Activated CD4-positive, alpha-beta T cell treated with anti-CD3 and anti-CD28 coated beads for 48 hours (primary cell): ENCODE results near the gene MANEA.

Experiments
- DNase-seq: peaks from one replicate; pipeline ENCODE4 v3.0.0-alpha.2; 2020

Gene MANEA

DNA sequence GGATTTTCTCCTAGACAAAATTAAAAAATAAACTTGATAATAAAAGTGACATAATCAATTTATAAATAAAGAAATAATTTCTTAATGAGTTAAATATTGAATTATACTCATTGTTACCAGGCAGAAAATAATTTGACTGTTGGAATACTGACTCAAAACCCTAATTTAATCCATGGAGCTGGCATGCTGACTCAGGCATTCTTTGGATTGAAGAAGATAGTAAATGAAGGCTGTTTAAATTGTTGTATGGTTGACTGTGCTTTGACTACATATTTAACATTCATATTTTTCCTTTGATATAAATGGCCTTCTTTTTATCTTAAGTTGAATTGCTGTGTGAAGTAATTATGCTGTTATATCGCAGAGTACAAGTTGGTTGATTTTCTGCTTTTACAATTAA, 11.7 kb downstream of the MANEA start:
- DNase-seq, result no peak

DNA sequence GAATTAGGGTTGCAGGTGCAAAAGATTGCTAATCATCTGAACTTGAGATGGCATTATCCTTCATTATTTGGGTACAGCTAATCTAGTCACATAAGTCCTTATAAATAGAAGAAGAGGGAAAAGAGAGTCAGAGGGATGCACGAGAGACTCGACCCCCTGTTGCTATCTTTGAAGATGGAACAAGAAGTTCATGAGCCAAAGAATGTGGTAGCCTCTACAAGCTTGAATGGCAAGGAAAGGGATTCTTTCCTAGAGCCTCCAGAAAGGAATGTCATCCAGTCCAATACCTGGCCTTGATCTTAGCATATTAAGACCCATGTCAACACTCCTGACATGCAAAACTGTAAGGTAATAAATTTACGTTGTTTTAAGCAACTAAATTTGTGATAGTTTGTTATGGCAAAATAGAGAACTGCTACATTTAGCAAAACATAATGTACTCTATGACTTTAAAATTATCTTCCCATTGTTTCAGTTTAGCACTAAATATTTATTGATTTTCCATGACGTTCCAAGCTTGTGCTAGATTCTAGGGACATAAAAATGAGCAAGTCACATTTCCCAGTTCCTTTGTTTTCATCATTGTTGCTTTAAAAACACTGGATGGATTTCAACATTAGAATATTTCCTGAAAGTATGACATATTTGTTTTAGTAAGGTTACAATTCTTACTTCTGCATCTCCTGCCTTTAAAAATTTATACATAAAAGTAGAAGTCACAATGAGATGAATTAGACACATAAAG, 12.7 kb downstream of the MANEA start:
- no peak for DNase-seq

DNA sequence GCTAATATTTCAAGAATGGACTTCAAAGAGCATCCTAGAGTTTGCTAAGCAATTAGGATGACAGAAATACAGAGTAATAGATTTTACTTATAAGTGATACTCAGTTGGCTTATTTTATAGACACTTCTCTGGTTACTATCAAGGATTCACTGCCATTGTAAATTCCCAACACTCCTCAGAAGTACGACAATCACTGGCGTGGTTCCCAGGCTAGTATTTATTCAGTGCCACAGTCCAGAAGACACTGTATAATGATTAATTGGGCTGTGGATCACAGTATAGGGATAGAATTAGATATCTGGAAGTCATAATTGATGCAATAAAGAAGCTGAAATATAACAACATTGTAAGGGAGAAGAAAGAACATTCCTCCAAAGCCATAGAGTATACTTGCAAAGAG, 15.7 kb downstream of the MANEA start:
- DNase-seq, result no peak

DNA sequence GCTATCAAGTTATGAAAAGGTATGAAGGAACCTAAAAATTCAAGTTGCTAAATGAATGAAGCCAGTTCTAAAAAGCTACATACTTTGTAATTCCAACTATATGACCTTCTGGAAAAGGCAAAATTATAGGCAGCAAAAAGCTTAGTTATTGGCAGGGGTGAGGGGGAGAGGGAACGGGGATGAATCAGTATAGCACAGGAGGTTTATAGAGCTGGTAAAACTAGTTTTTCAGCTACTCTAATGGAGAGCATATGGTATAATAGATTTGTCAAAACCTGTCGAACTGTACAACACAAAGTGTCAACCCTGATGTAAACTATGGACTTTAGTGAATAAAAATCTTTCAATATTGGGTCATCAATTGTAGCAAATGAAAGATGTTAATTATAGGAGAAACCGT, 18.7 kb downstream of the MANEA start:
- DNase-seq, result no peak

DNA sequence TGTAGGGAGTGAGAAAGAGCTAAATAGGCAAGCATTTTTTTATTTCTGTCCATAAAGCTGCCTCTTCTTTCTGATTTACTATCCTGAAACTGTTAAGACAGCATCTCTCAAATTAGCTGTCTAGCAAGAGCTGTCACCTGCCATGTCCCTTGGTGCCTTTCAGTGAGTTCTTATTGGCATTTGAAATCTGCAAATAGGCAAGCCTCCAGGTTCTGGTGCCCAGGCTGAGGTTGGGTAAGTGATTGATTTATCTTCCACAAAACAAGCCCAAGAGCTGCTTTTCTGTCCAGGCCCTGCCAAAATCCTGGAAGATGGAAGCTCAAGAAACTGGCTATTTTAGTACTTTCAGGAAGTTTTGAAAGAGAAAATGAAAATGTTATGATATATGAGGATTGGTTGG, 22.4 kb downstream of the MANEA start:
- no peak for DNase-seq

DNA sequence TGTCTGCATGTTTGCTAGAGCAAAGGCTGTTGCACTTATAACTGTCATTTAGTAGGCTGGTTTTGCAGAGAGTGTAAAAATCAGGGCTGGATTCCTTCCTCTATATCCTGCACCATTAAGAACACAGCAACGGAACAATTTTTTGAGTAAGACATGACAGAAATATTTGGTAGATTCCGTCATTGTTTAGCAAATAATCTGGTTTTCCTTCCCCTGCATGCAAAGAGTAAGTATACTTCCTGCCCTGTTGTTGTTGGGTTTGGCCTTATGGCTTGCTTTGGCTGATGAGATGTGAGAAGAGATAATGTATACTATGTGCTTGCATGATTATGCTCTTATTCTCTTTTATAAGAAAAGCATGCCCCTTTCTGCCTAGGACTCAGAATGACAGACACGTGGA, 23.8 kb downstream of the MANEA start:
- no peak for DNase-seq

DNA sequence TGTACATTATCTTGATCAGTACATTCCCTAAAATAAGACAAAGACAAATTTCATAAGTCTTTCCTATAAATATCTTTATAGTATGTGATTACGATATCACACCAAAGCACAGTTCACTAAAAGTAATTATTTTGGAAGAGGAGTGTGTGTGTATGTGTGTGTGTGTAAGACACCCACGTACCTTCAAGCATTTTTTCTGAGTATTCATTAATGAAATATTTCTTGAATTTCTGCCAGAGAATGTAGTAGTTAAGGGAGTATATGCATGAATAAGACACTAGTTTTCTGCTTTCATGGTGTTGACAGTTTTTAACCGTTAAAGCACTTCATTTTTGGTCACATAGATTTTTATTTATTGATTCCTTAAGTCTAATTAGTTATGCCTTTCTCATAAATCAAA, 36.8 kb downstream of the MANEA start:
- no peak for DNase-seq

DNA sequence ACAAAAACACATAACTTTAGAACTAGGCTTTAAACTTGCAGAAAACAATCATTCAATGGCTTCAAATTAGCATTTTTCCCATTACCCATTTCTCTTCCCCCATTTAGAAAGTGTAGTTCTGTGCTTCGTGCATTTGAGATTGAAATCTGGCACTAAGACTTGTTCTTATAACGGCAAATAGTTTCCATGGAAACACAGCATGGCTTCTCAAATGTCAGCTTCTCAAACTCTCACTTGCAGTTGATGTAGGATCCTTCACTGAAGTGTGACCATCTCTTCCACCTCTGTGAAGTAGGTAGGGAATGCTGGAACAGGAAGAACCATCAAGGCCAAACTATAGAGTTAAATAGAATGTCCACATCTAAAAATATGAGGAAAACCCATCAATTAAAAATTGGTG, 52.2 kb downstream of the MANEA start:
- no peak for DNase-seq

DNA sequence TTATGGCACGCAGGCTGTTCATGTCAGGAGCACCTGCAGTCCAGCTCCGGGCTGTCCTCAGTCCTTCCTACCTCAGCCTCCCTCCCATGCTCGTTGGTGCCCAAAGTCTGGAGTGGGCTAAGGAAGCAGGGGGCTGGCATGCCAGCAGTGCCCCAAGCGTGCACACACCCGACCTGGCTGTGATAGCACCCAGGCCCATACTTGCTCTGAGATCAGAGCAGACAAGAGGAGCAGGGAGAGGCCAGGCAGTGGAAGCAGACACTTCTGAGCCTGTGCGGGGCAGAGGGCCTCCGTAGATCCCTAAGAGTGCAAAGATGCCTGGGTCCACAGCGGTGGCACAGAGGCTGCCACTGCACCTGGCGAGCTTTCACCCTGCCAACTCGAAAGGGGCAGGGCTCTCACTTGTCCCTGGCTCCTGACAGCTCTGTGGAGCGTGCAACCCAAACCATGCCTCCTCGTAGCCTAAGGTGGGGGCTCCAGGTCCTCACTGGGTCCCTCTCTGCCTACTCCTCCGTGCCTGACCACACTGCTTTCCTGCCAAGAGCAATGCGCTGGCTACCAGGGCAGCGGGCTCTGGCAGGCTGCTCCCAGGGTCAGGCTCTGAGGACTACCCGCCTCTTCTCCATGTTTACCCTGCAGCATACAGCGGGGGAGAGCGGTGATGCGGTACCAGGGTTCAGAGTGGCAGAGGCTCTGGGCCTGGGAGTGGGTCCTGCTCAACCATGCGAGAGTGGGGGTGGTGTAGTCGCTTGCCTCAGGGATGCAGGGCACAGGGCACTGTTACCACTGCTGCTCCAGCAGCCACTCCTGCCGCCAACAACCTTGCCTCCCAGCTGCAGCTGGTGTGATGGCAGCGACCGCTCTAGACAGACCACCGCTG, 59.5 kb downstream of the MANEA start:
- DNase-seq, result no peak

DNA sequence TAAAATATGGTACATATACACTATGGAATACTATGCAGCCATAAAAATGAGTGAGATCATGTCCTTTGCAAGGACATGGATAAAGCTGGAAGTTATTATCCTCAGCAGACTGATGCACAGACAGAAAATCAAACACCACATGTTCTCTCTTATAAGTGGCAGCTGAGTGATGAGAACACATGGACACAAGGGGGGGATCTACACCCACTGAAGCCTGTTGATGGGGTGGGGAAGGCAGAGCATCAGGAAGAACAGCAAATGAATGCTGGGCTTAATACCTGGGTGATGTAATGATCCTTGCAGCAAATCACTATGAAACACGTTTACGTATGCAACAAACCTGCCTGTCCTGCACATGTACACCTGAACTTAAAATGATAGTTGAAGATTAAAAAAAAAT, 71.3 kb downstream of the MANEA start:
- no peak for DNase-seq

DNA sequence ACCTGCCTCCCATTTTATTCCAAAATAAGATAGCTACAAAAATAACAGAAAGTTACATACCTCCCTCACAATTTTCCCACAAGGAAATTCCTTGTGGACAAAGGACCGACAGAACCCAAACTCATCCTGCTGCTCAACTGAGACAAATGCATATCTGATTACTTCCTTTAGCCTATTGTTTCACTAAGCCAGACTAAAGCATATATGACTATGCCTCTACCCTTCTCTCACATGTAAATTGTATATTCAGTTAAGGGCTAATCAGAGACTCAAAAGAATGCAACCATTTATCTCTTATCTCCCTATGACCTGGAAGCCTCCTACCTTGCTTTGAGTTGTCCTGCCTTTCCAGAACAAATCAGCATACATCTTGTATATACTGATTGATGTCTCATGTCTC, 72.1 kb downstream of the MANEA start:
- no peak for DNase-seq

DNA sequence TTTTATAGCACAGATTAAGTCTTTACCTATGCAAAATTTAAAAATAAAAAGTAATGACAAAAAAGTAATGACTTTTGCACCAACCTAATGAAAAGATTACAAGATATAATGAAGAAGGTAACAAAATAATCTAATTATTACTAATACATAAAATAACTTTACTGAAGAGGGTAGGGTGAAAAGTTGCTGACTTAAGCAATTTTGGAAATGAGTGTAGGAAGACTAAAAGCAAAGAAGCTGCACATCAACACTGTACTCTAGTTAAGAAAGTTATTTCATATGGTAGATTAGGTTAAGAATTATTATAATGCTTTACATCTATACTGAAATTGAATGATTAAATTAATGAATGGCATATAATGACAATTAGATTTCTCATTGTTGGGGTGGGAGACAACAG, 76.8 kb downstream of the MANEA start:
- DNase-seq, result no peak

DNA sequence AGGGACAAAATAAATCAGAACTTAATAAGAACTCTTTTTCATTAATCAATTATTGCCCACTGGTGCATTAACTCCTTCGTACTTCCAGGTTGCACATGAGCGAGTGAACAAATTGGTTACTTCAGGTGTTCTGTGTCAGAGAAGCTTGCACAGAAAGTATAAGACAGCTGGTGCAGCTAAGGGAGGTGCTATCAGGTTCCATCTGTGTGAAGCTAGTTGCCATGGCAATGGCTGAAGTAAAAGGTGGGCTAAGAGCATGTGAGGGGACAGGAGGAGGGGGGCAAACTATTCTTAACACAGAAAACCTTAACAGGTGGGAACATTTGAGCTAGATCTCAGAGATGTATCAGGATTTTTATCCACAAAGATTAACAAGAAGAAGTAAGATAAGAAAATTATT, 81.6 kb downstream of the MANEA start:
- no peak for DNase-seq
